GM12864 (cell line): ENCODE results near the gene CCDC182.

Source experiments
- DNase-seq: peaks from one replicate; pipeline ENCODE4 v3.0.0-alpha.2; 2011; ENCODE audit warnings: low read depth
- H3K4me3 ChIP-seq: 2 replicates; pipeline ENCODE4 v1.5.1; 2011; ENCODE audit warnings: mild to moderate bottlenecking, low read depth, low read length, control low read depth
- TF ChIP-seq, protein P1 (sequence below): IDR thresholded peaks from 2 replicates; pipeline ENCODE4 v1.5.1; 2011; ENCODE audit warnings: low read depth, mild to moderate bottlenecking, moderate library complexity, low read length, control low read depth, inconsistent platforms; ENCODE audit errors: missing control alignments

CCDC182 gene

DNA sequence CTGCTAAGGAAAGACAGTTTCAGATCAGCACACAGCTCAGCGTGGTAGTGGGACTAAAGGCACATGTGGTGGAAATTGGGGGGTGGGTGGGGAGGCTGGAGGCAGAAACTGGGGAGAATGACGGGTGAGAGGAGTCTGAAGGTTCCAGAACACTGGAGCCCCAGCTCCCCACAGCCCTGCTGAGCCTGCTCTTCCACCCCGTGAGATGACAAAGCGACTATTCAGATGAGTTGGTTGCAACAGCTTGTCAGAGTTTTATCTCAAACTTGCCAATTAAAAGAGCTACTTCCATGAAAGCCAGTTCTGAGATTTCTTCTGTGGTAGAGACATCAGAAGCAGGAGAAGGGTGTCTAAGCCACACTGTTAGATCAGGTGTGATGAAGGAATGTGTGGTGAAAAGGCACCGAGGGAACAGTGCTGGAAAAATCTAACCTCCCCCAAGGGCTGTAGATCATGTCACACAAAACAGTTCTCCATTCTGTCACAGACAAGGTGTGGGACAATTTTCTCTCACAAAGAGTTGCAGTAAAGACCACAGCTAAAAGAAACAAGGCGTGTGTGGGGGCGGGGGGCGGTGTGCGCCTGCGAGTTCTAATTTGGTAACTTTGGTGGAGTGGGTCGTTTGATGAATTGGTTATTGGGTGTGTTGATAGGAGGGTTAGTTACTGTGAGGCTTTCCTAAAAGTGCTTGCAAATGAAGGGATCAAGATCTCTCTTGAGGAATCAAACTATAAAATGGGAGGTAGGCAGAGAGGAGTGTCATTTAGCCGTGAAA lies 39.0 kb downstream of the CCDC182 start:
- no peak overlapping the region for H3K4me3 ChIP-seq
- DNase-seq: no peak
- TF ChIP-seq, protein P1, sequence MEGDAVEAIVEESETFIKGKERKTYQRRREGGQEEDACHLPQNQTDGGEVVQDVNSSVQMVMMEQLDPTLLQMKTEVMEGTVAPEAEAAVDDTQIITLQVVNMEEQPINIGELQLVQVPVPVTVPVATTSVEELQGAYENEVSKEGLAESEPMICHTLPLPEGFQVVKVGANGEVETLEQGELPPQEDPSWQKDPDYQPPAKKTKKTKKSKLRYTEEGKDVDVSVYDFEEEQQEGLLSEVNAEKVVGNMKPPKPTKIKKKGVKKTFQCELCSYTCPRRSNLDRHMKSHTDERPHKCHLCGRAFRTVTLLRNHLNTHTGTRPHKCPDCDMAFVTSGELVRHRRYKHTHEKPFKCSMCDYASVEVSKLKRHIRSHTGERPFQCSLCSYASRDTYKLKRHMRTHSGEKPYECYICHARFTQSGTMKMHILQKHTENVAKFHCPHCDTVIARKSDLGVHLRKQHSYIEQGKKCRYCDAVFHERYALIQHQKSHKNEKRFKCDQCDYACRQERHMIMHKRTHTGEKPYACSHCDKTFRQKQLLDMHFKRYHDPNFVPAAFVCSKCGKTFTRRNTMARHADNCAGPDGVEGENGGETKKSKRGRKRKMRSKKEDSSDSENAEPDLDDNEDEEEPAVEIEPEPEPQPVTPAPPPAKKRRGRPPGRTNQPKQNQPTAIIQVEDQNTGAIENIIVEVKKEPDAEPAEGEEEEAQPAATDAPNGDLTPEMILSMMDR: no peak

DNA sequence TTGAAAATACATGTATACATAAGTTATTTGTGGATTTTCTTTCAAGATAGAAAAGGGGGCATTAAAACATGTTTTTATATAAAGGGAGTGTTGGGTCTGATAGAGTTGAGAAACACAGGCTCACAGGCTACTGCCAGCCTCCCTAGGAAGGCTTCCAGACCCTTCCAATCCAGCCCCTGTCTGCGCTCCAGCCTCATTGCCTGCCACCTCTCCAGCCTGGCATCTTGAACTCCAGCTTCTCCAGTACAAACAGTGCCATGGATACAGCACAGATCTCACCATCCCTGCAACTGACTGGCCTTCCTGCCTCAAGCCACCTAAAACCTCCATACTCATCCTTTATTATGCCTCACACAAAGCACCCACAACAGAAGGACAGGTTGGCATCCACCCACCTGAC lies 40.7 kb downstream of the CCDC182 start:
- DNase-seq: no peak
- TF ChIP-seq, protein P1: no peak
- H3K4me3 ChIP-seq: no peak overlapping the region

DNA sequence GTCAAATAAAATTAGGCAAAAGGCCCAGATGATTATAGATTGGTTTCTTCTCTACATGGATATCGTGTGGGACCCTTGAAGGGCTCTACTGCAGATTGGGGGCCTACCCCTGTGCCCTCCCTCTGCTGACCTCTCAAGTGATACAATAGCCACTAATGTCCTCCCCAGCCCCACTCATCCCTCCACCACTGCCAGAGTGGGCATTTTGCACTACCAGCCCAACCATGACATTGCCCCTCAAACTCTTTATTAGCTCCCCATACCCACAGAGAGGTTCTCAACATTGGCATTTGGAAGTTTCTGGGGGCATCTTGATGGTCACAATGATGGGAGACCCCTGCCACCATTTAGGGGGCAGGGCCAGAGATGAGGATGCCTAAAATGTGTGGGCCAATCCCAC lies 41.8 kb downstream of the CCDC182 start:
- TF ChIP-seq, protein P1: no peak
- no peak overlapping the region for H3K4me3 ChIP-seq
- DNase-seq: no peak

DNA sequence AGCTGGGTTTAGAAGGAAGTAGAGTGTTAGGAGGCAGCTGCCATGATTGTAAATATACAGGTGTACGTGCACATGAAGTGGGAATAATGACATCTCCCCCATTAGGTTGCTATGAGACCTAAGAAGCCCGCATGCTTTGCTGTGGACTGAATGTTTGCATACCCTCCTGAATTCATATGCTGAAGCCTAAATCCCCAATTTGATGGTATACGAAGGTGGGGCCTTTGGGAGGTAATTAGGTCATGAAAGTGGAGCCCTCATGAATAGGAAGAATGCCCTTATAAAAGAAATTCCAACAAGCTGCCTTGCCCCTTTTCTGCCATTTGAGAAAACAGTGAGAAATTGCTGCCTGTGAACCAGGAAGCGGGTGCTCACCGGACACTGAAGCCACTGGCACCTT lies 44.0 kb downstream of the CCDC182 start:
- TF ChIP-seq, protein P1: no peak
- no peak for DNase-seq
- H3K4me3 ChIP-seq: no peak overlapping the region

DNA sequence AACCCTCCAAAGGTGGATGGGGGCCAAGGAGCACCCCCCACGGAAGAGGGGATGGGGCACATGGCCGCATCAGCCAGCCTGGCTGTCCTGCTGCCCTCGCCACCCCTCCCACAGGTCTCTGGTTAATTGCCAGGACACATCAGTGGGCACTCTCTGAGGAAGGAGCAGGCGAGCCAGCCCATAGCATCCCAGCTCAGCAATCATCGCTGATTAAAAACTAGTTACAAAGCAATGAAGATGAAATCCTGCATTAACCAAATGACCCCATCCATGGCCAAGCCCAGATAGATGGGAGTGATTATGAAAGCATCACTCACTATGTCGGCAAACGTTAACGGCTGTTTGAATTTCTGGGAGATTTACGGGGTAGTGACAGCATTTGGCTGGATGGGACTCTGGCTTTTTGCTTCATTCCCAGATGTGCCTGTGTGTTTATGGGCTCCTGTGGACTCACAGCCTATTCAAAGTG lies 45.3 kb downstream of the CCDC182 start:
- no peak overlapping the region for H3K4me3 ChIP-seq
- TF ChIP-seq, protein P1: no peak
- no peak for DNase-seq

DNA sequence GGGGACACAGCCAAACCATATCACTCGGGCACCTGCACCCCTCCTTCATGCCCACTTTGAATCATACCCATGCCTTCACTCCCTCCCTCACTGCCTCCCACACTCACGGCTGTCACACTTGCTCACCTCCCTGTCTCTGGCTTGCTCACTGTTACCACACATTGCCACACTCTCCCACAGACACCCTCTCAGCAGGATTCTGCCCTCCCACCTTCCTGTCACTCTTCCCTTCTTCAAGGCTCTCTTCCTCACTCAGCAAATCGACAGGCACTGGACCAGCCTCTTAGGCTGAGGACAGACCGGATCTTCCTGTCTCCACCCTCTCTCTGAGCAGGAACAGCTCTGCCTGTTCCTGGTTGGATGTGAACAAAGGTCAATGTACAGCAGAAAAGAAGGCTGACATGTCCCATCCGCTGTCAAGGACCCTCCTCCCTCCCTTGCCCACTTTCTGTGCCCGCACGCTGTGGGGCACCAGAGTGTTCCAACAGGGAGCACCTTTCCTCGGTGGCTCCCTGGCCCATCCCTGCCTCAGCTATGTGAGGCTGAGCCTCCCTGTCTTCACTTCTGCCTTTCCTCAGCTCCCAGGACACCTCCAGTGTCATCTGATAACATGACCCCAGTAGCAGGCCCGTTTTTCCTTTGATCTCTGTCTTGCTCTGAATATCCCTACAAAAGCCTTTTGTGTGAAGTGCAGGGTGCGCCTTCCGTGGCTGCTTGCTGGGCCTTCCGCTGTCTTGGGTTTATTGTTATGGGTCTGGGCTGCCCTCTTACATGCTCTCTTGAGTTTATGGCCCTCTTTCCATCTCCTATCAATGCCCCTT lies 47.0 kb downstream of the CCDC182 start:
- DNase-seq: no peak

More for the DNA sequence above, 47.0 kb downstream of the CCDC182 start:
- TF ChIP-seq, protein P1: no peak
- no peak overlapping the region for H3K4me3 ChIP-seq
